Osteoblast (primary cell): Measurements from ENCODE around the gene ZNF599. TPM values are rescaled to one million over a fixed set of nuclear protein-coding genes. Genes with fewer than 3 reads are reported as not detected.

Experiments used
- DNase-seq: peaks from one replicate; pipeline ENCODE4 v3.0.0; 2011; ENCODE audit warnings: low spot score, mixed read lengths; ENCODE audit not compliant: insufficient read length; ENCODE audit errors: missing footprints
- H2AFZ ChIP-seq: 2 replicates; pipeline ENCODE4 v1.6.0; 2011; ENCODE audit warnings: mild to moderate bottlenecking, low read length
- H3K27ac ChIP-seq: 2 replicates; pipeline ENCODE4 v1.5.1; 2011; ENCODE audit warnings: mild to moderate bottlenecking, low read depth, low read length, moderate library complexity
- H3K27me3 ChIP-seq: 2 replicates; pipeline ENCODE4 v1.6.0; 2012; ENCODE audit warnings: mild to moderate bottlenecking, control low read depth, inconsistent platforms, low read length, moderate library complexity; ENCODE audit not compliant: insufficient read depth
- H3K36me3 ChIP-seq: 2 replicates; pipeline ENCODE4 v1.5.1; 2011; ENCODE audit warnings: mild to moderate bottlenecking, low read length, control low read depth, moderate library complexity; ENCODE audit not compliant: insufficient read depth
- H3K4me1 ChIP-seq: 2 replicates; pipeline ENCODE4 v1.5.1; 2011; ENCODE audit warnings: mild to moderate bottlenecking, low read length, control low read depth, moderate library complexity; ENCODE audit not compliant: insufficient read depth
- H3K4me2 ChIP-seq: 2 replicates; pipeline ENCODE4 v1.6.0; 2011; ENCODE audit warnings: mild to moderate bottlenecking, low read length; ENCODE audit not compliant: insufficient read depth
- H3K4me3 ChIP-seq: fragments of 200-600 bp; sonication (generic); 3 replicates; pipeline ENCODE4 v1.5.1; 2012; ENCODE audit warnings: mild to moderate bottlenecking, low read length, inconsistent platforms; ENCODE audit not compliant: insufficient read depth
- H3K79me2 ChIP-seq: 2 replicates; pipeline ENCODE4 v1.6.0; 2012; ENCODE audit warnings: mild to moderate bottlenecking, low read length, control low read depth, inconsistent platforms; ENCODE audit not compliant: insufficient read depth
- H3K9me3 ChIP-seq: 2 replicates; pipeline ENCODE4 v1.5.1; 2011; ENCODE audit warnings: low read depth, low read length, control low read depth
- H4K20me1 ChIP-seq: 2 replicates; pipeline ENCODE4 v1.6.0; 2012; ENCODE audit warnings: mild to moderate bottlenecking, low read length, control low read depth; ENCODE audit not compliant: insufficient read depth
- CTCF ChIP-seq: IDR thresholded peaks from 2 replicates; pipeline ENCODE4 v1.5.1; 2011; ENCODE audit warnings: mild to moderate bottlenecking, low read depth, low read length, moderate library complexity; ENCODE audit errors: extremely low read depth
- total RNA-seq: library from RNA; depleted of rRNA; stranded (reverse); fragments of >200 nt; gene quantifications from 2 replicates; pipeline ENCODE4 v1.2.3, GENCODE V29; 2012

ZNF599 gene
- total RNA-seq, 1 donor = 8.0 TPM

DNA sequence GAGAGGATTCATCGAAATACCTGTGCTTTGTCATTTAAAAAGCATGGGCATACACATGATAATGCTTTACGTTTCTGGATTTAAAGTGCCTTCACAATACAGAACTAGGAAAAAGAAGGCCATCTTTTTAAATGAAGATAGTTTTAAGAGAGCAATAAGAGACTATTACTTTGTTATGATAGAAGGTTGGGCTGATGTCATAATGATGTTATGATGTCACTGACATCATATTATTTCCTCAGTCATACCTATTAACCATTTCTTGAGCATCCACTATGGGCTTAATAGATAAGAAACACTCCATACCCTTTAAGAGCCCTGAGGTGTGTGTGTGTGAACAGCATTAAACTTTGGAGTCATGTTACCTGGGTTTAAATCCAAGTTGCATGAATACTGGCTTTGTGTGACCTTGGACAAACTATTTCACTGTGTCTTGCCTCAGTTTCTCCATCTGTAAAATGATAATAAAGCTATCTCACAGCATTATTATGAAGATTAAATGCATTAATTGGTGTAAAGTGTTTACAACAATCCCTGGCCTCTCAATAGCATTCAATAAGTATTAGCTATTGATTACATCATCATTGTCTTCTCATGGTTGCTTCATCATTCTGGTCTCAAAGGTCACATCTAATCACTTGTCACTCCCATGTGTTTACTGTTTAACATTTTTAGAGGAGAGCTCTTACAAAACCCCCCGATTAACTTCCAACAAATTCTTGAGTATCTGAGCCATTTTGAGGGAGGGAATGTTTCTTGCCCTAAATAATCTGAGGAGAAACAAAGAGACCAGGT is 27.9 kb downstream of the ZNF599 start:
- no peaks in the 10 kb centered on the region for H3K79me2 ChIP-seq
- no peak overlapping the region for H3K27ac ChIP-seq
- H3K9me3 ChIP-seq = peaks cover 14% of the 10 kb centered on the region
- no peaks in the 10 kb centered on the region for H3K27me3 ChIP-seq
- H3K4me1 ChIP-seq = no peaks in the 10 kb centered on the region
- DNase-seq = no peak
- no peak for TF ChIP-seq CTCF
- H4K20me1 ChIP-seq = no peaks in the 10 kb centered on the region
- no peak overlapping the region for H2AFZ ChIP-seq
- no peak overlapping the region for H3K4me2 ChIP-seq
- H3K36me3 ChIP-seq = peaks cover 7% of the 10 kb centered on the region
- no peak overlapping the region for H3K4me3 ChIP-seq

DNA sequence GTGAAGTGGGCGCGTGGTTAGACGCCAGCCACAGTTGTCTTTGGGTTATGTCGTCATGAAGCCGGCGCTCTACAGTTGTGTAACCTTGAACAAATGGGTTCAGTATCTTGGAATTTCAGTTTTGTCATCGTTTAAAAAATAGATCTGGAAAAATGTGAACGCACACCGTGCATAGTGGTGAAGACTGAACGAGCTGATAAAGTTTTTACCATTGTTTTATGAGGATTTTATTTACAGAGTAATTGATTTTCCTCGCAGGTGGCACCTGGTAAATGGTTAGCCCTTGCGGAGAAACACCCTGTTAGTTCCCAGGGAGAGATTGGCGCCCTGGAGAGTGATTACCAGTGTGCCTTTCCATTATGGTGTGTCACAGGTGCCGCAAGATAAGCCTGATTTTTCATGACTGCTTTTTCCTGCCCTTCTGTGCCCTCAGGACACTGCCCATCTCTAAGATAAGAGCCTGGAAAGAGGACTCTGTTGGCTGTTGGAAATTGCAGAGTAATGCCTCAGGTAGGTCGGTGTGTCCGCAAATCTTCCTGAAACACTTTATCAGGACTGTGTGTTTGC is 38.4 kb downstream of the ZNF599 start:
- H3K36me3 ChIP-seq = peaks cover 30% of the 10 kb centered on the region

DNA sequence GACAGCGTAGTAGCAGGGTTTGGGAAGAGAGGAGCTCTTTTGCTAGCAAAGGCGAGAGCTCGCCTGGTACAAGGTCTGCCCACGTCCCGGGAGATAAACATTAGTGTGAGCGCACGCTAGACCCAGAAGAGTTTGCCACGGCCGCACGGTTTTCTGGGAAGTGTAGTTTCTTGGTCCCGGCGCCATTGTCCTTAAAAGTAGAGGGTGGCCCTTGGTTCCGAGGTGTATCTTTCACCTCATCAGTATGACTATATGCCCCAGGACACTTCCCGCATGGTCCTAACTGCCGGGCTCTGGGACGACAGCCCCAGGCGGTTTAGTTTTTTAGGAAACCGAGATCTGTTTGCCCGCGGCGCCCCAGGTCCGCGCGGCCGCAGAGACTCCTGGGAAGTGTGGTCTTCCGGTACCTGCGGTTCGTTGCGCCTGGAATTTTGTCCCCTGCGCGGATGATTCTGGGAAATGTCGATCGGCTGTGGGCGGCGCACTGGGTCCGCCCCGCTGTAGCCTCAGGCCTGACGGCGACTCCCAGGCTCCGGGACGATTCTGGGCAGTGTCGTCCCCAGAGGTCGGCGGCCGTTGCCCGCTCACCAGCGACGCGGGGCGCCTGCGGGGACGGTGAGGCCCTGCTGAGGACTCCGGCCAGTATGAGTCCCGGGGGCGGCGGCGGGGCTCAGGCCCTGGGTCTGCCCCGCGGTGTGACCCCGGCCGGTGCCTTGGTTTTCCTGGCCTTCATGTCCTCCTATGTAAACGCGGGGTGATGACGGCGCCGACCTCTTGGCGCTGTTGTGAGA is 39.1 kb downstream of the ZNF599 start, which contains the start of gene ZNF181:
Gene ZNF181, plus strand, starts transcription at position 498 of the 791 bp plus-strand sequence. CDS start 795 bp downstream, outside the sequence.
- DNase-seq = peak; percentile 97
- H3K27me3 ChIP-seq = no peaks in the 10 kb centered on the region
- peaks cover 2% of the 10 kb centered on the region for H3K9me3 ChIP-seq
- H3K4me3 ChIP-seq = peak within 1 kb of the TSS; percentile 93
- H3K79me2 ChIP-seq = peaks cover 7% of the 10 kb centered on the region
- H3K4me1 ChIP-seq = peaks cover 13% of the 10 kb centered on the region
- no peak for TF ChIP-seq CTCF
- peak within 1 kb of the TSS; percentile 96 for H3K27ac ChIP-seq
- peaks cover 23% of the 10 kb centered on the region for H3K36me3 ChIP-seq
- no peaks in the 10 kb centered on the region for H4K20me1 ChIP-seq
- H2AFZ ChIP-seq = peak within 1 kb of the TSS; percentile 97
- H3K4me2 ChIP-seq = peak within 1 kb of the TSS; percentile 97

More for the DNA sequence above, 38.4 kb downstream of the ZNF599 start:
- Histone ChIP-seq H3K4me1 (peaks cover 13% of the 10 kb centered on the region), H3K9me3 (peaks cover 7% of the 10 kb centered on the region), H3K4me2 (peak overlapping the region; percentile 97), H2AFZ (peak overlapping the region; percentile 97), H4K20me1 (no peaks in the 10 kb centered on the region), H3K4me3 (peak overlapping the region; percentile 93), H3K79me2 (peaks cover 7% of the 10 kb centered on the region), H3K27ac (peak overlapping the region; percentile 96), H3K27me3 (no peaks in the 10 kb centered on the region)
- TF ChIP-seq CTCF = no peak
- no peak for DNase-seq
